Liver (tissue), 9 donors: ENCODE results near the gene PRC1. TPM values are rescaled to one million over a fixed set of nuclear protein-coding genes. Genes with fewer than 3 reads are reported as not detected.
A peak's percentile ranks its signal among the peaks of the same experiment; 100 is the strongest.

Source experiments
- DNase-seq: peaks from one replicate; pipeline ENCODE4 v3.0.0-alpha.2; 2017; ENCODE audit warnings: low spot score
- H3K27ac ChIP-seq, 2 donors: one replicate each; pipeline ENCODE4 v1.7.0; 2013; ENCODE audit warnings: inconsistent platforms in 2 of 2, low read length in 2 of 2, control low read depth in 1 of 2, low read depth in 1 of 2, mild to moderate bottlenecking in 1 of 2
- H3K27me3 ChIP-seq, 4 donors: one replicate each; pipeline versions ENCODE4 v1.6.1 to v1.7.0; 2013; ENCODE audit warnings: low read length in 3 of 4, inconsistent platforms in 1 of 4, mild to moderate bottlenecking in 1 of 4, moderate library complexity in 1 of 4; ENCODE audit not compliant: control insufficient read depth in 4 of 4, insufficient read depth in 4 of 4
- H3K36me3 ChIP-seq, 4 donors: one replicate each; pipeline versions ENCODE4 v1.6.1 to v1.7.0; 2013; ENCODE audit warnings: low read length in 3 of 4, mild to moderate bottlenecking in 3 of 4, low read depth in 1 of 4, moderate library complexity in 1 of 4; ENCODE audit not compliant: control insufficient read depth in 4 of 4, insufficient read depth in 3 of 4
- H3K4me1 ChIP-seq, 4 donors: one replicate each; pipeline versions ENCODE4 v1.6.1 to v1.7.0; 2013; ENCODE audit warnings: low read length in 3 of 4, mild to moderate bottlenecking in 3 of 4, moderate library complexity in 1 of 4; ENCODE audit not compliant: control insufficient read depth in 4 of 4, insufficient read depth in 4 of 4
- H3K4me3 ChIP-seq, 3 donors: one replicate each; pipeline versions ENCODE4 v1.6.1 to v1.7.0; 2013; ENCODE audit warnings: low read length in 3 of 3, control low read depth in 1 of 3, low read depth in 1 of 3, mild to moderate bottlenecking in 1 of 3
- H3K9ac ChIP-seq, 2 donors: one replicate each; pipeline ENCODE4 v1.7.0; 2013; ENCODE audit warnings: low read length in 2 of 2, mild to moderate bottlenecking in 2 of 2, moderate library complexity in 2 of 2, control low read depth in 1 of 2, low read depth in 1 of 2
- H3K9me3 ChIP-seq, 4 donors: one replicate each; pipeline versions ENCODE4 v1.6.1 to v1.7.0; 2013; ENCODE audit warnings: low read length in 3 of 4; ENCODE audit not compliant: control insufficient read depth in 4 of 4
- FOXA1 ChIP-seq: IDR thresholded peaks from 2 replicates; pipeline ENCODE4 v1.6.1; 2016; ENCODE audit warnings: antibody characterized with exemption
- FOXA2 ChIP-seq: IDR thresholded peaks from 2 replicates; pipeline ENCODE4 v1.6.1; 2016; ENCODE audit warnings: antibody characterized with exemption
- HNF4A ChIP-seq, 2 donors: conservative IDR thresholded peaks; 2 replicates each; pipeline ENCODE4 v1.6.1; 2016; ENCODE audit warnings: antibody characterized with exemption in 2 of 2, mild to moderate bottlenecking in 2 of 2
- HNF4G ChIP-seq: IDR thresholded peaks from 2 replicates; pipeline ENCODE4 v1.6.1; 2016; ENCODE audit warnings: antibody characterized with exemption
- JUND ChIP-seq, 2 donors: IDR thresholded peaks; 2 replicates each; pipeline ENCODE4 v1.6.1; 2016; ENCODE audit warnings: antibody characterized with exemption in 2 of 2
- NR2F2 ChIP-seq: IDR thresholded peaks from 2 replicates; pipeline ENCODE4 v1.6.1; 2016; ENCODE audit warnings: antibody characterized with exemption
- RAD21 ChIP-seq, 2 donors: IDR thresholded peaks; 2 replicates each; pipeline ENCODE4 v1.6.1; 2016; ENCODE audit warnings: antibody characterized with exemption in 2 of 2, mild to moderate bottlenecking in 2 of 2
- RXRA ChIP-seq, 2 donors: IDR thresholded peaks; 2 replicates each; pipeline ENCODE4 v1.6.1; 2017 to 2018; ENCODE audit warnings: antibody characterized with exemption in 2 of 2, mild to moderate bottlenecking in 1 of 2
- SP1 ChIP-seq: IDR thresholded peaks from 2 replicates; pipeline ENCODE4 v1.6.1; 2018; ENCODE audit warnings: antibody characterized with exemption, mild to moderate bottlenecking
- ZBTB33 ChIP-seq: IDR thresholded peaks from 2 replicates; pipeline ENCODE4 v1.6.1; 2016; ENCODE audit warnings: antibody characterized with exemption
- WGBS: extraction: QIAGEN DNeasy Blood & Tissue Kit; methylation state at CpG from one replicate; pipeline ENCODE4 v1.1.7; 2013; 5-methylcytosine and 5-hydroxymethylcytosine counted together
- polyA plus RNA-seq, 2 donors: library from polyadenylated mRNA; stranded (reverse) in 1 of 2; unstranded in 1 of 2; fragments of 200-250 nt in 1 of 2; fragments of >200 nt in 1 of 2; fragmentation: Nextera tagmentation in 1 of 2; extraction: Ambion mirVana in 1 of 2; gene quantifications; one replicate each; pipeline versions ENCODE4 v1.2.1 to v1.2.3, GENCODE V29; 2013 to 2015
- total RNA-seq, 2 donors: library from RNA; depleted of rRNA; stranded (reverse); fragments of >200 nt; gene quantifications; one replicate each; pipeline ENCODE4 v1.2.3, GENCODE V29; 2014
- TF ChIP-seq, protein P1 (sequence below): IDR thresholded peaks from 2 replicates; pipeline ENCODE4 v1.6.1; 2016; ENCODE audit warnings: antibody characterized with exemption
- TF ChIP-seq, protein P2 (sequence below): fragments of 150-350 bp; IDR thresholded peaks from 2 replicates; pipeline ENCODE4 v1.5.1; 2017; ENCODE audit warnings: improper control_type of control experiment, low read depth, low read length; ENCODE audit not compliant: missing input control
- TF ChIP-seq, protein P3 (sequence below): IDR thresholded peaks from 2 replicates; pipeline ENCODE4 v1.6.1; 2016; ENCODE audit warnings: antibody characterized with exemption, mild to moderate bottlenecking
- donor health status: healthy.
- donor health status: healthy.
- donor health status: healthy.
- donor health status: healthy.
- donor health status: healthy.

The PRC1 gene
- total and polyA plus RNA-seq, 4 donors = 2.1 to 128 (median 5.6) TPM

GRCh38 chr15:91032919-91033803 is 38.8 kb upstream of the PRC1 start:
- peak; percentile 80 for DNase-seq

DNA sequence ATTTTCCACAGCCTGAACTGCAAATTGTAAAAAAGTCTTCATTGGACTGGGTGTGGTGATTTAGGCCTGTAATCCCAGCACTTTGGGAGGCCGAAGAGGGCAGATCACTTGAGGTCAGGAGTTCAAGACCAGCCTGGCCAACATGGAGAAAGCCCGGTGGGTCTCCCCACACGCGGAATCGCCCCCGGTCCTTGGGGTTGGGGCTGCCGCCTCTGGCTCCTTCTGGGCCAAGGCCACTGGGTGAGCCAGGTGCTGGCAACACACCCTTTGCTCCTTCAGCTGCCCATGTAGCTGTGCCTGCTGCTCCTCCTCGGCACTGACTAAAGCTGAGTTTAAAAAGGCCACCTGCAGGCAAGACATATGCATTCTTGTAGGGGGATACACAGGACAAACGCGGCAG is 37.5 kb upstream of the PRC1 start:
- Histone ChIP-seq H3K4me3 (no peak overlapping the region), H3K4me1 (peaks cover 0 to 3% (median 0%) of the 10 kb centered on the region in 4 donors), H3K9me3 (no peaks in the 10 kb centered on the region), H3K27ac (no peak overlapping the region), H3K27me3 (no peaks in the 10 kb centered on the region), H3K36me3 (no peaks in the 10 kb centered on the region), H3K9ac (no peak overlapping the region)
- WGBS = 86% methylated on average over 10 of the region's 10 CpGs
- TF ChIP-seq FOXA2 = no peak
- no peak for DNase-seq

More at GRCh38 chr15:91032919-91033803, 38.8 kb upstream of the PRC1 start:
- H3K4me3 ChIP-seq = no peak overlapping the region
- H3K4me1 ChIP-seq = peaks cover 0 to 3% (median 0%) of the 10 kb centered on the region in 4 donors
- no peaks in the 10 kb centered on the region for H3K9me3 ChIP-seq
- H3K27me3 ChIP-seq = peaks cover 0 to 3% (median 0%) of the 10 kb centered on the region in 4 donors
- no peaks in the 10 kb centered on the region for H3K36me3 ChIP-seq
- WGBS = 38% methylated on average over 12 of the region's 12 CpGs
- TF ChIP-seq RAD21 (IDR thresholded peaks at IDR 0.05) (peak; percentile 74 to 84), HNF4A (conservative IDR thresholded peaks at IDR 0.05) (peak in 1 of 2 donors; percentile 25), ZBTB33 (no peak), SP1 (peak; percentile 17)
- TF ChIP-seq, protein P1, sequence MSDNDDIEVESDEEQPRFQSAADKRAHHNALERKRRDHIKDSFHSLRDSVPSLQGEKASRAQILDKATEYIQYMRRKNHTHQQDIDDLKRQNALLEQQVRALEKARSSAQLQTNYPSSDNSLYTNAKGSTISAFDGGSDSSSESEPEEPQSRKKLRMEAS = peak; percentile 27
- TF ChIP-seq, protein P2, sequence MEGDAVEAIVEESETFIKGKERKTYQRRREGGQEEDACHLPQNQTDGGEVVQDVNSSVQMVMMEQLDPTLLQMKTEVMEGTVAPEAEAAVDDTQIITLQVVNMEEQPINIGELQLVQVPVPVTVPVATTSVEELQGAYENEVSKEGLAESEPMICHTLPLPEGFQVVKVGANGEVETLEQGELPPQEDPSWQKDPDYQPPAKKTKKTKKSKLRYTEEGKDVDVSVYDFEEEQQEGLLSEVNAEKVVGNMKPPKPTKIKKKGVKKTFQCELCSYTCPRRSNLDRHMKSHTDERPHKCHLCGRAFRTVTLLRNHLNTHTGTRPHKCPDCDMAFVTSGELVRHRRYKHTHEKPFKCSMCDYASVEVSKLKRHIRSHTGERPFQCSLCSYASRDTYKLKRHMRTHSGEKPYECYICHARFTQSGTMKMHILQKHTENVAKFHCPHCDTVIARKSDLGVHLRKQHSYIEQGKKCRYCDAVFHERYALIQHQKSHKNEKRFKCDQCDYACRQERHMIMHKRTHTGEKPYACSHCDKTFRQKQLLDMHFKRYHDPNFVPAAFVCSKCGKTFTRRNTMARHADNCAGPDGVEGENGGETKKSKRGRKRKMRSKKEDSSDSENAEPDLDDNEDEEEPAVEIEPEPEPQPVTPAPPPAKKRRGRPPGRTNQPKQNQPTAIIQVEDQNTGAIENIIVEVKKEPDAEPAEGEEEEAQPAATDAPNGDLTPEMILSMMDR = peak; percentile 71
- H3K27ac ChIP-seq = no peak overlapping the region
- no peak overlapping the region for H3K9ac ChIP-seq

DNA sequence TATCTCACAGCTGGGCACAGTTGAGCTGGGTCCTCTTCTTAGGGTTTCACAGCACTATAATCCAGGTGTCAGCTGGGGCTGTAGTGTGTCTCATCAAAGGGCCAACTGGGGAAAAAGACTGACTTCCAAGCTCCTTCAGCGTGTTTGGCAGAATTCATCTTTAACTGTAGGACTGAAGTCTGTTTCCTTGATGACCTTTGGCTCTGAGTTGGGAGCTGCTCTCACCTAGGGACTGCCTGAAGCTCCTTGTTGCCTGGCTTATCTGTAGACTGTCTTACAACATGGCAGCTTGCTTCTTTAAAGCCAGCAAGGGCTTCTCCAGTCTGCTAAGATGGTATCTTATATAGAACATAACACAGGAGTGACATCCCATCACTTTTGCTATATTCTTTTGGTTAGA is 33.3 kb upstream of the PRC1 start:
- H3K4me3 ChIP-seq = no peak overlapping the region
- 57% methylated on average over 1 of the region's 1 CpG for WGBS
- H3K36me3 ChIP-seq = no peaks in the 10 kb centered on the region
- DNase-seq = no peak
- no peak overlapping the region for H3K9ac ChIP-seq
- peaks cover 0 to 5% (median 0%) of the 10 kb centered on the region in 4 donors for H3K4me1 ChIP-seq
- H3K9me3 ChIP-seq = no peaks in the 10 kb centered on the region
- no peak overlapping the region for H3K27ac ChIP-seq
- H3K27me3 ChIP-seq = no peaks in the 10 kb centered on the region
- TF ChIP-seq NR2F2 (no peak), HNF4G (no peak), HNF4A (conservative IDR thresholded peaks at IDR 0.05) (no peak), JUND (IDR thresholded peaks at IDR 0.05) (no peak), FOXA1 (no peak), RXRA (IDR thresholded peaks at IDR 0.05) (no peak)
- TF ChIP-seq, protein P3, sequence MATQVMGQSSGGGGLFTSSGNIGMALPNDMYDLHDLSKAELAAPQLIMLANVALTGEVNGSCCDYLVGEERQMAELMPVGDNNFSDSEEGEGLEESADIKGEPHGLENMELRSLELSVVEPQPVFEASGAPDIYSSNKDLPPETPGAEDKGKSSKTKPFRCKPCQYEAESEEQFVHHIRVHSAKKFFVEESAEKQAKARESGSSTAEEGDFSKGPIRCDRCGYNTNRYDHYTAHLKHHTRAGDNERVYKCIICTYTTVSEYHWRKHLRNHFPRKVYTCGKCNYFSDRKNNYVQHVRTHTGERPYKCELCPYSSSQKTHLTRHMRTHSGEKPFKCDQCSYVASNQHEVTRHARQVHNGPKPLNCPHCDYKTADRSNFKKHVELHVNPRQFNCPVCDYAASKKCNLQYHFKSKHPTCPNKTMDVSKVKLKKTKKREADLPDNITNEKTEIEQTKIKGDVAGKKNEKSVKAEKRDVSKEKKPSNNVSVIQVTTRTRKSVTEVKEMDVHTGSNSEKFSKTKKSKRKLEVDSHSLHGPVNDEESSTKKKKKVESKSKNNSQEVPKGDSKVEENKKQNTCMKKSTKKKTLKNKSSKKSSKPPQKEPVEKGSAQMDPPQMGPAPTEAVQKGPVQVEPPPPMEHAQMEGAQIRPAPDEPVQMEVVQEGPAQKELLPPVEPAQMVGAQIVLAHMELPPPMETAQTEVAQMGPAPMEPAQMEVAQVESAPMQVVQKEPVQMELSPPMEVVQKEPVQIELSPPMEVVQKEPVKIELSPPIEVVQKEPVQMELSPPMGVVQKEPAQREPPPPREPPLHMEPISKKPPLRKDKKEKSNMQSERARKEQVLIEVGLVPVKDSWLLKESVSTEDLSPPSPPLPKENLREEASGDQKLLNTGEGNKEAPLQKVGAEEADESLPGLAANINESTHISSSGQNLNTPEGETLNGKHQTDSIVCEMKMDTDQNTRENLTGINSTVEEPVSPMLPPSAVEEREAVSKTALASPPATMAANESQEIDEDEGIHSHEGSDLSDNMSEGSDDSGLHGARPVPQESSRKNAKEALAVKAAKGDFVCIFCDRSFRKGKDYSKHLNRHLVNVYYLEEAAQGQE = no peak
- TF ChIP-seq, protein P1 = no peak
- TF ChIP-seq, protein P2 = no peak
